HG03097 (cell line): ENCODE results near the gene ERBB4.
A peak's percentile ranks its signal among the peaks of the same experiment; 100 is the strongest.

Experiments
- ATAC-seq: cut with Tn5 transposase; IDR thresholded peaks from one replicate; pipeline ENCODE4 v1.9.1; 2021; ENCODE audit not compliant: unreplicated experiment, low FRiP score

Gene ERBB4

GRCh38 chr2:211401328-211401727, 1137.3 kb downstream of the ERBB4 start:
- no peak for ATAC-seq

- ATAC-seq, result no peak
Observed at GRCh38 chr2:211397764-211398163, 1140.8 kb downstream of the ERBB4 start.

GRCh38 chr2:211396815-211397214, 1141.8 kb downstream of the ERBB4 start:
- ATAC-seq, result no peak

DNA sequence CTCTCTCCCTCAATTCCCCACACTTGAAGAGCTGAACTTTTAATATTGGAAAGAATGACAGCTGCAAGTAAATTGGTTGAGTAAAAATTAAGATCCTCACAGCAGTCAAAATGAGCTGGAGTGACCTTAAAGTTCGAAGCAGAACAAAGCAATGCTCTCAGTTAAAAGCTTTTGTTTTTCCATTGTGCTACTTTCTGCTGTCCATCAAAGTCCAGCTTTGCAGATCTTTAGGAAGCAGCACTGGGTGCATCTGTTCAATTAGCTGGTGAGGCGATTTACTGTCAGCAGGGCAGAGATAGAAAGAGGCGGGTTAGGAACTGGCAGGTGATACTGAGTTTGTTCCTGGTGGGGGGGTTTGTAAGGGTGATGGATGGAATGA, 1147.4 kb downstream of the ERBB4 start:
- ATAC-seq, result no peak

DNA sequence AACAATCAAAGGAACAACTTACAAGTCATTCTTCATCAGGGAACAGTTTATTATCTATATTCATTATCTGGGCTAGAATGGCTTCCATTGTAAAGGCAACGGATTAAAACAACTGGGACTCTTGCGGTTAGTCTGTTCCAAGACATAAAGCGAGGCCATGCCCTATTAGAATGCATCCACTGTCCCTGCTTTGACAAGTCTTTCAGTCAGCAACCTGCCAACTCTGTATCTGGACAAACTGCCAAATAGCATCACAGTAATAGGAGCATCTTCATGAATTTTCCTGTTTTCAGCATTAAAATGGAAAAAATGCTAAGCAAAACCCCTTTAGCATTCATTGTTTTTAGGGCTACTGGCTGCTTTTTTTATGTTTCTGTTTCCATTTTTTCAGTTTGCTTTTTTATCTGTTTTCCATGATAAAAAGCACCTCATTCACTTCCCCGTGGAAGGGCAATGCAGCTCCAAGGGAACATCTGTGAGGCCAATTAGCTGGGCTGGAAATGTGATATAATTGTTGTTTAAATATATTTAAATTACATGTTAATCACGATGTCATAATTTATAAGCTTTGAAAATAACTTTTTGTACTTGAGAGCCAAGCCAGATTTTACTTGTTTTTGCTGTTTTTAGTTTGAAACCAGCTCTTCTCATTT, 1147.9 kb downstream of the ERBB4 start:
- ATAC-seq, result no peak

GRCh38 chr2:211387734-211388133, 1150.9 kb downstream of the ERBB4 start:
- ATAC-seq, result no peak

DNA sequence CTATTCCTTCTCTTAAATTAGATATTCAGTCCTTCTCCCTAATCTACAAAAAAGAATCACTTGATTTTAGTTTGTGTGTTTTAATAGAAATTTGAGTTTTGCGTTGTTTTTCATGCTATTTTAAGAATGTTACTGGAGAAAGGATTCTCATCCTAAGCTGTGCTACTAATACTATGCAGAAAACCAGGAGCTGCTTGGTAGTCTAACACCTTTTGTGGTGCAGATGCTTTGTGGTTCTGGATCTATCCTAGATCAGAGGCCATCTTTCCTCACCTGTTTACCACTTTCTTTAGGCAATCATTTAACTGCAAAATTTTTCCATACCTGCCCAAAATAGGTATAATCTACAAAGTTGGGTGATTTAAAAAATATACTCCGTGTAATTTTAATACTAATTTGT, 1158.6 kb downstream of the ERBB4 start:
- ATAC-seq, result no peak

DNA sequence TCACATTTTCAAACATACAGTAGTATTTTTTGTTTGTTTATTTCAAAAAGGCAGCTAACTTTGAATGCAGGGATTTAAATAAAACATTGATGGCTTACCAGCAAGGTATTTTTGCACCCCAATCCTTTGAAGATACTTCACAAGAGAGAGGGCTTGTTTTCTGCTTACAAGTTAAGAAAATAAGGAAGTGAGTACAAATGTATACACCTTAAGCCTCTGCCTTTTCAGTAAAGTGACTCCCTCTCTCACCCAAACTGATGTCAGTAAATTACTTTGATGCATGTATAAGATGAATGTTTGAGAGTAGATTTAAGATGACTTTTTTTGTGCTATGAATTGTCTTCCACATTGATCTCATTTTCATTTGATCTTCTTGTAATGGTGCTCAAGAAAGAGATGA, 1162.2 kb downstream of the ERBB4 start:
- ATAC-seq, result no peak

- no peak for ATAC-seq
Observed at GRCh38 chr2:211373203-211373602, 1165.4 kb downstream of the ERBB4 start.

- ATAC-seq, result no peak
Observed at GRCh38 chr2:211371465-211371864, 1167.1 kb downstream of the ERBB4 start.

- no peak for ATAC-seq
Observed at GRCh38 chr2:211368467-211368866, 1170.1 kb downstream of the ERBB4 start.

DNA sequence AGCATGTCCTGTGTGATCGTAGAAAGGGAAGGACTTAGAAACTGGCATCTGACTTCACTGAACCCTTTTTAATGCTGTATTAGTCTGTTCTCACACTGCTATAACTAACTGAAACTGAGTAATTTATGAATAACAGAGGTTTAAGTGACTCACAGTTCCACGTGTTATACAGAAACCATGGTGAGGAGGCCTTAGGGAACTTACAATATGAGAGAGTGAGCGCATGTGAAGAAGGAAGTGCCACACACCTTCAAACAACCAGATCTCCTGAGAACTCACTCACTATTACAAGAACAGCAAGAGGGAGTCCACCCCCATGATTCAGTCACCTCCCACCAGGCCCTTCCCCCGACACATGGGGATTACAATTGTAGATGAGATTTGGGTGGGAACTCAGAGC, 1170.9 kb downstream of the ERBB4 start:
- peak; percentile 98 for ATAC-seq

DNA sequence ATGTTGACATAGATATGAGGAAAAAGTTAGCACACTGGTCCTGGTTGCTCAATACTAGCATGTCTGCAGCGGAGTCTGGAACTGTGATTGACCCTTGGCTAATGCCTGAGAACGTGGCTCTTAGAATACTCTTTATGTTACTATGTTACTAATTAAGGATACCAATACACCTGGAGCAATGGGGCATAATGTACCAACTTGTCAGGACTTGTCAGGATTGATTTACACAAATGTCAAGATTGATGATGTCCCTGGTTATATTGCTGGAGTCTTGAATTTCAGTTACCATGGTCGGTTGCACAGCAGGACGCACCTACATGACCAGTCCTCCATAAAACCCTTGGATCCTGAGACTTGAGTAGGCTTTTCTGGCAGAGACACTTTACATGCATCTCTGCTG, 1171.3 kb downstream of the ERBB4 start:
- ATAC-seq, result no peak

DNA sequence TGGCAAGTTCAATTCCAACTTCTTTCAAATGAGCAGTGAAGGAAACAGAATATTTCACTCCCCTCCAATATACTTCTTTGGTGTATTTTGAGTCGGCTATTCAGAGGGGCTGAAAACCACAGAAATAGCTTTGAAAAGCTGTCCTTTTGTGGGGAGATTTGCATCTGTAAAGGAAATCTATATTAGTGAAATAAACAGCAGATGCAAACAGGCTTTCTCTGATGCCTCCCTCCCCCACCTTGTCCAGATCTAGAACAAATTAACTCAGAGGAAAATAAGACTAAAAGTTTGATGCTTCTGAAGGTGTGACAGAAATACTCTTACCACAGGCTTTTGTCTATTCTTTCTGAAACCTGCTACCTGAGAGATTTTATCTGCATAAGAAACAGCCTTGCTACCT, 1173.7 kb downstream of the ERBB4 start:
- ATAC-seq, result no peak

GRCh38 chr2:211361383-211361782, 1177.2 kb downstream of the ERBB4 start:
- no peak for ATAC-seq

DNA sequence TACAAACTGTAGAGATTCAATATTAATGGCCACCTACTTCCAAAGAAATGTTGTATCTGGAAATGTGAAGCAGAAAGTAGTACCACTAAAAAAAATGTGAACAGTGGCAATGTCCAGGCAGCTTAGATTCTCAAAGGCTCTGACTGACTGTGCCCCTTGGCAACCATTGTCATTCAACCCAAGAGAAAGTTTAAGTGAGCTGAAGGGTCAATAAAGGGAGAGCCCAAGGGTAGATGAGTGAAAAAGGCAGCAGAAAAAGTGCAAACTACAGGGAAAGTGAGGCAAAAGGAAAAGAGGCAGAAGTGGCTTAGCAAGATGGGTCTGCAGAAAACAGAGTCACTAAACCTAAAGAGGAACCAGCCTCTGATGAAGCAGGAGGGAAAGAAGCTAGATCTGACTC, 1179.3 kb downstream of the ERBB4 start:
- no peak for ATAC-seq

GRCh38 chr2:211358504-211358903, 1180.1 kb downstream of the ERBB4 start:
- no peak for ATAC-seq

- ATAC-seq, result no peak
Observed at GRCh38 chr2:211354481-211354880, 1184.1 kb downstream of the ERBB4 start.

DNA sequence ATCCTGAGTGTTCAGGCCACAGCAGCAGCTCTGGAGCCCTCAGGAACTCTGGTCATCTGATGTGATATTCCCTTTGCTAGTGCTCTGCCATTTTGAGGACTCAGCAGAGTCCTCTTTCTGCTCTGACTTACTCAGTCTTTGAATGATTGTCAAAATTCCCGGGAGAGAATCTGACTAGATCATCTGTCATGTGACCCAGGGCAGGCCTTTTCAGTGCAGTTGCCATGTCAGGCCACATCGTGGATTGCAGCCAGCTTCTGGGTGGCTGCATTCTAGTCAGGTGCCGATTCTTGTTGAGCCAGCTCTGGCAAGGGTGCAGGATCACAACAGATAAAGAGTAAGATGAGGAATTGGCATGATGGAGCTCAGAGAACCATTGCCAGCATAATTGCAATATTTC, 1186.6 kb downstream of the ERBB4 start:
- ATAC-seq, result no peak

DNA sequence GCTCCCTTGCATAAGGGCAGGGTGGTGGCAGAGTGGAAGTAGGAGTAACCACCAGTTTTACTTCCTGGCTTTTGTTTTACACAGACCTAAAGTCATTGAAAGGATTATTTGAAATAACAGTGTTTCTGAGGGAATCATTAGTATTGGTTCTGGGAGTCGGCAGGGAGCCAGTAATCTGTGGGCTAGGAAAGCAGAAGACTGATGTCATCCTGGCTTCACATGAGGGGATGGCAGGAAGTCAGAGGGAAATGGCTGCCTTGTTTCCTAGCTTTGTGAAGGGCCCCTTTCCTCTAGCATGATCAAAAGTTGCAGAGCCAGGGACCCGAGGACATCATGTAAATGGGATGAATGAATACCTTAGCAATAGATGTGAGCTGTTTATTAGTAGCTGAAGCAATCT, 1189.6 kb downstream of the ERBB4 start:
- no peak for ATAC-seq

GRCh38 chr2:211347328-211347727, 1191.3 kb downstream of the ERBB4 start:
- no peak for ATAC-seq

DNA sequence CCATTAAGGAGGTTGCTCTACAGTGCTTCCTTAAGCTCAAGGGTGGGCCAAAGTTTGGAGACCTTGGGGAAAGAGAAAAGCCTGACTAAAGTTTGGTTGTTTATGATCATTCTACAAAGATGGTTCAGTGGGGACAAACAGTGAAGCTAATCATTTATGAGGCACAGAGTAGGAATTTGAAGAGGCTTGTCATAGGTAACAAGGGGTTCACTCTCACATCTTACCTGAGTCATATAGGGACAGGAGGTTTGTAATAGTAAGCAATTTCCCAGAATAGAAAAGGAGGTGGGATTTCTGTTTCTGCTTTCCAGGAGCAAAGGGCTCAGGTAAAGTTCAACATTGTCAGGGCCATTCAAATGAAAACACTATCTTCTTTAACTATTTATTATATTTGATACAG, 1194.3 kb downstream of the ERBB4 start:
- no peak for ATAC-seq

GRCh38 chr2:211333377-211333776, 1205.2 kb downstream of the ERBB4 start:
- no peak for ATAC-seq
